Gastroesophageal sphincter (tissue), 3 donors: ENCODE data around the gene PER2.

Experiments used
- EP300 ChIP-seq: sonication (generic); formaldehyde crosslinking; IDR thresholded peaks from one replicate; pipeline ENCODE4 v1.6.1; 2017; ENCODE audit warnings: antibody characterized with exemption, mild to moderate bottlenecking
- POLR2A ChIP-seq, 2 donors: fragments of 450-650 bp; IDR thresholded peaks; one replicate each; pipeline ENCODE4 v1.6.1; 2017; ENCODE audit warnings: antibody characterized with exemption in 2 of 2, mild to moderate bottlenecking in 2 of 2, moderate library complexity in 1 of 2
- POLR2AphosphoS5 ChIP-seq: sonication (generic); formaldehyde crosslinking; IDR thresholded peaks from one replicate; pipeline ENCODE4 v1.6.1; 2017; ENCODE audit warnings: antibody characterized with exemption
- TF ChIP-seq, protein P1 (sequence below), 4 experiments: fragments of 200-600 bp in 2 of 4; fragments of 450-650 bp in 2 of 4; sonication (generic) in 1 of 4; IDR thresholded peaks; one replicate each; pipeline ENCODE4 v1.5.1; 2017 to 2019; ENCODE audit warnings: antibody characterized with exemption in 4 of 4, mild to moderate bottlenecking in 2 of 4, moderate library complexity in 2 of 4

DNA sequence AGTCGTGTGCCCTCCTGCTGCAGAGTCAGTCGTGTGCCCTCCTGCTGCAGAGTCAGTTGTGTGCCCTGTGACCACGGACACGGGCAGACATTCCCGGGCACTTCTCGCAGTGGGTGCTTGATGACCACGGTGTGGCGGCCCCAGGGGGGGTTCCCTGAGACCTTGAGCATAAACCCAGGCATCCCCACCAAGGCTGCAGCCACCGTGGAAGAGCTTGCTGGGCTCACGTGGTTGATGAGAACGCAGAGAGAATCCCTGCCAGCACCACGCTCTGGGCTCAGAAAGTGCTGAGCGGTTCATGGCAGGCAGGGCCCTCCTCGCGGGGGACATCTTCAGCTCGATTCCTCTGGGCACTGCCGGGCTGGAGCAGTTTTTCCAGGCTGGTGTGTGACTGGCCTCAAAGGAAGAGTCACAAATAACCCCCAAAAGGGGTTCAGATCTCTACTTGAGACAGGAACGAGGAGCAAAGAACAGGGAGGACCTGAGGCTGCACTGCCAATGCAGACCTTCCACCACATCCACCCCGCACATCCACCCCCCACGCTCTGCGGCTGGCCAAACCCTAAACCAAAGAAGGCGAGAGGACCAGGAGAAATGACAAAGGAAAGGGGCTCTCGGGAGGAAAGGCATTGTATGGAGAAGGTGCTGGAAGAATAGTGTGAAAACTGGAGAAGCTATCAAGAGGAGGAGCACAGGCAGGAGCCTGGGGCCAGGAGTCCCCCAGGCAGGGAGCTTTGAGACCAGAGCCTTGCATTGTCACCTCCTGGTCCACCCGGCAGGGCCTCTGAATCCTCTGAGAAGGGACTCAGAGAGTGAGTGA, 8.4 kb upstream of the PER2 start:
- TF ChIP-seq, protein P1, sequence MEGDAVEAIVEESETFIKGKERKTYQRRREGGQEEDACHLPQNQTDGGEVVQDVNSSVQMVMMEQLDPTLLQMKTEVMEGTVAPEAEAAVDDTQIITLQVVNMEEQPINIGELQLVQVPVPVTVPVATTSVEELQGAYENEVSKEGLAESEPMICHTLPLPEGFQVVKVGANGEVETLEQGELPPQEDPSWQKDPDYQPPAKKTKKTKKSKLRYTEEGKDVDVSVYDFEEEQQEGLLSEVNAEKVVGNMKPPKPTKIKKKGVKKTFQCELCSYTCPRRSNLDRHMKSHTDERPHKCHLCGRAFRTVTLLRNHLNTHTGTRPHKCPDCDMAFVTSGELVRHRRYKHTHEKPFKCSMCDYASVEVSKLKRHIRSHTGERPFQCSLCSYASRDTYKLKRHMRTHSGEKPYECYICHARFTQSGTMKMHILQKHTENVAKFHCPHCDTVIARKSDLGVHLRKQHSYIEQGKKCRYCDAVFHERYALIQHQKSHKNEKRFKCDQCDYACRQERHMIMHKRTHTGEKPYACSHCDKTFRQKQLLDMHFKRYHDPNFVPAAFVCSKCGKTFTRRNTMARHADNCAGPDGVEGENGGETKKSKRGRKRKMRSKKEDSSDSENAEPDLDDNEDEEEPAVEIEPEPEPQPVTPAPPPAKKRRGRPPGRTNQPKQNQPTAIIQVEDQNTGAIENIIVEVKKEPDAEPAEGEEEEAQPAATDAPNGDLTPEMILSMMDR (IDR thresholded peaks at IDR 0.05), result no peak
- TF ChIP-seq POLR2AphosphoS5, result no peak
- TF ChIP-seq EP300, result no peak
- no peak for TF ChIP-seq POLR2A (IDR thresholded peaks at IDR 0.05)
